Keratinocyte (primary cell): ENCODE results near the gene NADSYN1. TPM values are rescaled to one million over a fixed set of nuclear protein-coding genes. Genes with fewer than 3 reads are reported as not detected.

Experiments
- DNase-seq: peaks from one replicate; pipeline ENCODE4 v3.0.0-alpha.2; 2011; ENCODE audit warnings: low read depth, missing footprints, low spot score
- FAIRE-seq: peaks from 2 replicates; lab custom pipeline; 2011; peaks lifted over from hg19 to GRCh38; lab: Jason Lieb, UNC
- H2AFZ ChIP-seq: 2 replicates; pipeline ENCODE4 v1.6.0; 2012; ENCODE audit warnings: low read length, control low read depth, inconsistent platforms; ENCODE audit not compliant: control insufficient read depth
- H3K27ac ChIP-seq: 2 replicates; pipeline ENCODE4 v1.5.1; 2011; ENCODE audit warnings: low read length; ENCODE audit not compliant: control insufficient read depth, insufficient read depth
- H3K27me3 ChIP-seq: 3 replicates; pipeline ENCODE4 v1.6.0; 2011; ENCODE audit warnings: low read length; ENCODE audit not compliant: control insufficient read depth, insufficient read depth; ENCODE audit errors: extremely low read depth
- H3K36me3 ChIP-seq, 2 experiments: 2 replicates in 1 of 2; 3 replicates in 1 of 2; pipeline ENCODE4 v1.5.1; 2011; ENCODE audit warnings: low read length in 2 of 2, mild to moderate bottlenecking in 1 of 2; ENCODE audit not compliant: control insufficient read depth in 2 of 2, insufficient read depth in 2 of 2; ENCODE audit errors: extremely low read depth in 1 of 2
- H3K4me1 ChIP-seq: 3 replicates; pipeline ENCODE4 v1.5.1; 2011; ENCODE audit warnings: low read length; ENCODE audit not compliant: control insufficient read depth, insufficient read depth; ENCODE audit errors: extremely low read depth
- H3K4me2 ChIP-seq: 3 replicates; pipeline ENCODE4 v1.6.0; 2011; ENCODE audit warnings: low read depth, low read length; ENCODE audit not compliant: control insufficient read depth, insufficient read depth; ENCODE audit errors: extremely low read depth
- H3K4me3 ChIP-seq, 3 experiments: fragments of 200-600 bp in 1 of 3; sonication (generic) in 1 of 3; 2 replicates in 2 of 3; 3 replicates in 1 of 3; pipeline ENCODE4 v1.5.1; 2011 to 2016; ENCODE audit warnings: low read length in 3 of 3, mild to moderate bottlenecking in 3 of 3, control low read depth in 2 of 3, inconsistent platforms in 1 of 3, low read depth in 1 of 3, mixed read lengths in 1 of 3, mixed run types in 1 of 3, moderate library complexity in 1 of 3; ENCODE audit not compliant: control insufficient read depth in 2 of 3, insufficient read depth in 2 of 3; ENCODE audit errors: extremely low read depth in 1 of 3
- H3K79me2 ChIP-seq: 2 replicates; pipeline ENCODE4 v1.6.0; 2012; ENCODE audit warnings: low read length; ENCODE audit not compliant: control insufficient read depth, insufficient read depth
- H3K9ac ChIP-seq: 3 replicates; pipeline ENCODE4 v1.6.0; 2011; ENCODE audit warnings: low read length; ENCODE audit not compliant: control insufficient read depth, insufficient read depth; ENCODE audit errors: extremely low read depth
- H3K9me1 ChIP-seq: 3 replicates; pipeline ENCODE4 v1.6.0; 2011; ENCODE audit warnings: low read length; ENCODE audit not compliant: control insufficient read depth, insufficient read depth; ENCODE audit errors: extremely low read depth
- H3K9me3 ChIP-seq: 2 replicates; pipeline ENCODE4 v1.5.1; 2012; ENCODE audit warnings: low read depth, low read length; ENCODE audit not compliant: control insufficient read depth
- H4K20me1 ChIP-seq: 3 replicates; pipeline ENCODE4 v1.6.0; 2011; ENCODE audit warnings: low read length; ENCODE audit not compliant: control insufficient read depth, insufficient read depth; ENCODE audit errors: extremely low read depth
- CTCF ChIP-seq, 3 experiments: IDR thresholded peaks in 1 of 3; conservative IDR thresholded peaks in 1 of 3; optimal IDR thresholded peaks in 1 of 3; 2 replicates in 2 of 3; 3 replicates in 1 of 3; pipeline versions ENCODE3 to v1.5.1; 2011; ENCODE audit warnings: low read length in 3 of 3, mild to moderate bottlenecking in 3 of 3, moderate library complexity in 2 of 3, control low read depth in 1 of 3, inconsistent platforms in 1 of 3; ENCODE audit not compliant: insufficient read depth in 2 of 3; ENCODE audit errors: extremely low read depth in 1 of 3
- EZH2 ChIP-seq: IDR thresholded peaks from one replicate; pipeline ENCODE4 v1.6.1; 2012; ENCODE audit warnings: inconsistent platforms, mild to moderate bottlenecking, low read length, moderate library complexity
- dilution Hi-C: fragments of 300-500 bp; cut with MboI; formaldehyde crosslinking; loops from one replicate; pipeline ENCODE4 v1.7.0; 2020; ENCODE audit warnings: low sequenced_read_pairs; ENCODE audit not compliant: extremely low pct_ligation_motif_present
- polyA minus RNA-seq, 3 experiments: library from RNA; depleted of rRNA, polyadenylated mRNA; stranded (reverse); fragments of >200 nt; gene quantifications; 1 replicate in 1 of 3; 2 replicates in 1 of 3; 3 replicates in 1 of 3; pipeline ENCODE4 v1.2.3, GENCODE V29; 2011
- polyA plus RNA-seq, 5 experiments: library from polyadenylated mRNA; depleted of rRNA in 3 of 5; stranded (reverse) in 3 of 5; stranded (forward) in 1 of 5; unstranded in 1 of 5; fragments of >200 nt; gene quantifications; 1 replicate in 1 of 5; 2 replicates in 3 of 5; 3 replicates in 1 of 5; pipeline versions ENCODE4 v1.2.1 to v1.2.3, GENCODE V29; 2011 to 2012; ENCODE audit warnings: missing spikeins in 2 of 5, low read depth in 1 of 5, low replicate concordance in 1 of 5

The NADSYN1 gene
- polyA plus RNA-seq (37.5 to 82.2 TPM (median 51.5 TPM) in 3 replicates), polyA minus RNA-seq (75.9 to 132 TPM (median 80.7 TPM) in 3 replicates)
- 48.3 TPM for polyA plus RNA-seq (2011; ENCODE audit: low read depth)
- polyA plus RNA-seq (2011; cell fraction: cytosol; rRNA removed): 39.8 and 51.4 TPM in 2 replicates
- polyA plus RNA-seq (2011; cell fraction: nucleus; rRNA removed): 185 and 203 TPM in 2 replicates
- polyA plus RNA-seq (2012; ENCODE audit: low replicate concordance): 42.8 and 82.1 TPM in 2 replicates
- 48.3 TPM for polyA minus RNA-seq (2011; cell fraction: cytosol; rRNA and poly(A)+ RNA removed)
- 79.8 and 87.4 TPM in 2 replicates for polyA minus RNA-seq (2011; cell fraction: nucleus; rRNA and poly(A)+ RNA removed)

- Histone ChIP-seq H2AFZ (peak within 1 kb of the TSS; percentile 87), H3K79me2 (peaks cover 25% of the 10 kb centered on the region), H3K27me3 (no peaks in the 10 kb centered on the region), H3K9ac (peak within 1 kb of the TSS; percentile 79), H3K36me3 (peaks cover 21 to 22% of the 10 kb centered on the region in 2 experiments), H3K4me1 (peaks cover 31% of the 10 kb centered on the region), H3K27ac (peak within 1 kb of the TSS; percentile 72), H3K4me2 (peak within 1 kb of the TSS; percentile 92), H3K9me1 (peaks cover 2% of the 10 kb centered on the region), H3K4me3 (peak within 1 kb of the TSS; percentile 87 to 90 (median 89)), H4K20me1 (no peaks in the 10 kb centered on the region), H3K9me3 (no peaks in the 10 kb centered on the region)
- no peak for FAIRE-seq
- TF ChIP-seq EZH2: no peak
- TF ChIP-seq CTCF (optimal IDR thresholded peaks at IDR 0.05 in 1 of 3, IDR thresholded peaks at IDR 0.05 in 1 of 3, conservative IDR thresholded peaks at IDR 0.05 in 1 of 3; ENCODE audit: extremely low read depth in 1 of 3, insufficient read depth in 2 of 3, low read length in 3 of 3): peak in 1 of 3 experiments; percentile 3
- DNase-seq: peak; percentile 55
- dilution Hi-C loops: no loop called here
Measured at GRCh38 chr11:71453037-71453917, at the start of gene NADSYN1. NADSYN1 (plus strand) TSS chr11:71453203; CDS start chr11:71453297, 94 bp downstream.

GRCh38 chr11:71404209-71404608, 48.8 kb upstream of the NADSYN1 start:
- dilution Hi-C loops: no loop called here
- H3K27me3 ChIP-seq: peaks cover 7% of the 10 kb centered on the region
- H3K9ac ChIP-seq: no peak overlapping the region
- H2AFZ ChIP-seq: no peak overlapping the region
- no peaks in the 10 kb centered on the region for H3K36me3 ChIP-seq
- H4K20me1 ChIP-seq: no peaks in the 10 kb centered on the region
- H3K4me1 ChIP-seq: no peaks in the 10 kb centered on the region
- no peak overlapping the region for H3K27ac ChIP-seq
- DNase-seq (no peak), FAIRE-seq (no peak)
- H3K79me2 ChIP-seq: no peaks in the 10 kb centered on the region
- H3K9me3 ChIP-seq: peaks cover 4% of the 10 kb centered on the region
- no peak overlapping the region for H3K4me2 ChIP-seq
- TF ChIP-seq CTCF (optimal IDR thresholded peaks at IDR 0.05 in 1 of 3, IDR thresholded peaks at IDR 0.05 in 1 of 3, conservative IDR thresholded peaks at IDR 0.05 in 1 of 3; ENCODE audit: extremely low read depth in 1 of 3, insufficient read depth in 2 of 3, low read length in 3 of 3) (no peak), EZH2 (no peak)
- H3K4me3 ChIP-seq: no peak overlapping the region
- H3K9me1 ChIP-seq: no peaks in the 10 kb centered on the region
